ENCODE measurements around the gene CUZD1.

DNA sequence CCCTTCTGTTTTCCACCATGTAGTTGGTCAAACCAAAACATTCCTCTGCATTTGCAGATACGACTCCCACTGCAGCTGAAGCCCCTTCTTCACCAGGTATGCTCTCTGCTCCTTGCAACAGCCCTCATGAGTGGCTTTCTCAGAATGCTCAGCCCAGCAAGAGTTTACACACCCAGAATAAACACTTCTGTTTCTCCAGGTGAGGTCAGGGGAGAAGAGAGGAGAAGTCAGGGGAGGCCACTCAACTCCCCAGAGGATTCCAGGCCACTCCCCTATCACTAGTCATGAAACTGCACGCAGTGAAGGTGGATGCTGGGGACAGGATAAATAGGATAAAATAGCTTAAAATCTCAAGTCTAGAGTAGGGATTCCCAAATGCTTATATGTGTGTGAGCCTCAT, 31.2 kb downstream of the CUZD1 start:
- TF ChIP-seq, protein P1, sequence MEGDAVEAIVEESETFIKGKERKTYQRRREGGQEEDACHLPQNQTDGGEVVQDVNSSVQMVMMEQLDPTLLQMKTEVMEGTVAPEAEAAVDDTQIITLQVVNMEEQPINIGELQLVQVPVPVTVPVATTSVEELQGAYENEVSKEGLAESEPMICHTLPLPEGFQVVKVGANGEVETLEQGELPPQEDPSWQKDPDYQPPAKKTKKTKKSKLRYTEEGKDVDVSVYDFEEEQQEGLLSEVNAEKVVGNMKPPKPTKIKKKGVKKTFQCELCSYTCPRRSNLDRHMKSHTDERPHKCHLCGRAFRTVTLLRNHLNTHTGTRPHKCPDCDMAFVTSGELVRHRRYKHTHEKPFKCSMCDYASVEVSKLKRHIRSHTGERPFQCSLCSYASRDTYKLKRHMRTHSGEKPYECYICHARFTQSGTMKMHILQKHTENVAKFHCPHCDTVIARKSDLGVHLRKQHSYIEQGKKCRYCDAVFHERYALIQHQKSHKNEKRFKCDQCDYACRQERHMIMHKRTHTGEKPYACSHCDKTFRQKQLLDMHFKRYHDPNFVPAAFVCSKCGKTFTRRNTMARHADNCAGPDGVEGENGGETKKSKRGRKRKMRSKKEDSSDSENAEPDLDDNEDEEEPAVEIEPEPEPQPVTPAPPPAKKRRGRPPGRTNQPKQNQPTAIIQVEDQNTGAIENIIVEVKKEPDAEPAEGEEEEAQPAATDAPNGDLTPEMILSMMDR (IDR thresholded peaks at IDR 0.05) = no peak
- TF ChIP-seq POLR2A (IDR thresholded peaks at IDR 0.05) = no peak

Measured in testis (tissue), 2 donors.